Nephron (organoid): ENCODE measurements around the gene TP53I13.

Experiments used
- H3K27ac Mint-ChIP-seq, 3 experiments: 2 replicates each; pipeline ENCODE4 v1.8.0; 2020; ENCODE audit warnings: mixed read lengths in 3 of 3, mild to moderate bottlenecking in 2 of 3, moderate library complexity in 1 of 3
- H3K27me3 Mint-ChIP-seq: 2 replicates; pipeline ENCODE4 v1.8.0; 2021; ENCODE audit warnings: low read depth, mild to moderate bottlenecking, moderate library complexity, mixed read lengths
- H3K36me3 Mint-ChIP-seq: 2 replicates; pipeline ENCODE4 v1.8.0; 2020; ENCODE audit warnings: low read depth, mixed read lengths
- H3K4me1 Mint-ChIP-seq: 2 replicates; pipeline ENCODE4 v1.8.0; 2020; ENCODE audit warnings: mixed read lengths
- H3K4me3 Mint-ChIP-seq, 3 experiments: 2 replicates each; pipeline ENCODE4 v1.8.0; 2020; ENCODE audit warnings: mild to moderate bottlenecking in 3 of 3, mixed read lengths in 3 of 3, moderate library complexity in 2 of 3
- H3K9me3 Mint-ChIP-seq: 2 replicates; pipeline ENCODE4 v1.8.0; 2020; ENCODE audit warnings: mixed read lengths
- CTCF ChIP-seq, 3 experiments: fragments of 200-600 bp; sonication (generic); IDR thresholded peaks; one replicate each; pipeline ENCODE4 v1.5.0; 2021; ENCODE audit warnings: antibody characterized with exemption in 3 of 3; ENCODE audit not compliant: unreplicated experiment in 3 of 3

TP53I13 gene

GRCh38 chr17:29577385-29578211 is 9.1 kb downstream of the TP53I13 start:
- Mint-ChIP-seq H3K27ac (no peak overlapping the region), H3K9me3 (no peaks in the 10 kb centered on the region), H3K4me3 (no peak overlapping the region), H3K4me1 (peaks cover 19% of the 10 kb centered on the region), H3K36me3 (peaks cover 24% of the 10 kb centered on the region), H3K27me3 (no peaks in the 10 kb centered on the region)
- TF ChIP-seq CTCF (IDR thresholded peaks at IDR 0.05; ENCODE audit: unreplicated experiment in 3 of 3): no peak

- Mint-ChIP-seq H3K9me3 (no peaks in the 10 kb centered on the region), H3K4me1 (peaks cover 12% of the 10 kb centered on the region), H3K27me3 (no peaks in the 10 kb centered on the region), H3K27ac (no peak overlapping the region), H3K36me3 (peaks cover 24% of the 10 kb centered on the region), H3K4me3 (no peak overlapping the region)
- no peak for TF ChIP-seq CTCF (IDR thresholded peaks at IDR 0.05; ENCODE audit: unreplicated experiment in 3 of 3)
Measured at GRCh38 chr17:29578626-29579485, 10.4 kb downstream of the TP53I13 start.

GRCh38 chr17:29579866-29580771 is 11.6 kb downstream of the TP53I13 start:
- H3K27ac Mint-ChIP-seq: no peak overlapping the region
- peak; percentile 76 to 85 (median 84) for TF ChIP-seq CTCF (IDR thresholded peaks at IDR 0.05; ENCODE audit: unreplicated experiment in 3 of 3)
- H3K4me3 Mint-ChIP-seq: peak overlapping the region in 1 of 3 experiments; percentile 2
- peaks cover 19% of the 10 kb centered on the region for H3K36me3 Mint-ChIP-seq
- H3K9me3 Mint-ChIP-seq: no peaks in the 10 kb centered on the region
- peaks cover 20% of the 10 kb centered on the region for H3K4me1 Mint-ChIP-seq
- H3K27me3 Mint-ChIP-seq: no peaks in the 10 kb centered on the region

GRCh38 chr17:29581583-29582253 is 13.2 kb downstream of the TP53I13 start:
- peaks cover 26% of the 10 kb centered on the region for H3K4me1 Mint-ChIP-seq
- no peak overlapping the region for H3K4me3 Mint-ChIP-seq
- no peak overlapping the region for H3K27ac Mint-ChIP-seq
- H3K27me3 Mint-ChIP-seq: no peaks in the 10 kb centered on the region
- TF ChIP-seq CTCF (IDR thresholded peaks at IDR 0.05; ENCODE audit: unreplicated experiment in 3 of 3): no peak
- peaks cover 19% of the 10 kb centered on the region for H3K36me3 Mint-ChIP-seq
- no peaks in the 10 kb centered on the region for H3K9me3 Mint-ChIP-seq

GRCh38 chr17:29582254-29582765 is 13.8 kb downstream of the TP53I13 start:
- no peak for TF ChIP-seq CTCF (IDR thresholded peaks at IDR 0.05; ENCODE audit: unreplicated experiment in 3 of 3)
- Mint-ChIP-seq H3K36me3 (peaks cover 19% of the 10 kb centered on the region), H3K4me1 (peaks cover 27% of the 10 kb centered on the region), H3K27me3 (no peaks in the 10 kb centered on the region), H3K9me3 (no peaks in the 10 kb centered on the region), H3K27ac (no peak overlapping the region), H3K4me3 (no peak overlapping the region)
